ENCODE data around the gene CTF1. TPM values are rescaled to one million over a fixed set of nuclear protein-coding genes. Genes with fewer than 3 reads are reported as not detected.
A peak's percentile ranks its signal among the peaks of the same experiment; 100 is the strongest.
"Not testable (repeated sequence)": the region's sequence is repeated elsewhere in the genome, so short reads cannot be mapped to it uniquely, and the experiment has no call there.

The CTF1 gene
- total RNA-seq, 1 donor from 2014 or later = 4.2 TPM

GRCh38 chr16:30858829-30859423 lies 37.5 kb upstream of the CTF1 start:
- Mint-ChIP-seq H3K27ac (ENCODE audit: unreplicated experiment) (no peak overlapping the region), H3K9me3 (ENCODE audit: low read depth) (no peaks in the 10 kb centered on the region), H3K4me3 (ENCODE audit: unreplicated experiment) (no peak overlapping the region), H3K4me1 (ENCODE audit: low read depth) (peaks cover 7% of the 10 kb centered on the region), H3K36me3 (ENCODE audit: low read depth) (no peaks in the 10 kb centered on the region), H3K27me3 (ENCODE audit: low read depth) (no peaks in the 10 kb centered on the region)
- DNase-seq (ENCODE audit: low spot score) = no peak
- TF ChIP-seq CTCF (IDR thresholded peaks at IDR 0.05) = no peak

GRCh38 chr16:30860729-30861128 lies 35.7 kb upstream of the CTF1 start:
- not testable (repeated sequence) for H3K4me1 Mint-ChIP-seq (ENCODE audit: low read depth); H3K27me3 Mint-ChIP-seq (ENCODE audit: low read depth); H3K27ac Mint-ChIP-seq (ENCODE audit: unreplicated experiment); H3K4me3 Mint-ChIP-seq (ENCODE audit: unreplicated experiment); DNase-seq (ENCODE audit: low spot score); H3K36me3 Mint-ChIP-seq (ENCODE audit: low read depth); H3K9me3 Mint-ChIP-seq (ENCODE audit: low read depth)

GRCh38 chr16:30863178-30863577 lies 33.2 kb upstream of the CTF1 start:
- H3K27me3 Mint-ChIP-seq (ENCODE audit: low read depth); H3K9me3 Mint-ChIP-seq (ENCODE audit: low read depth); H3K4me1 Mint-ChIP-seq (ENCODE audit: low read depth); H3K36me3 Mint-ChIP-seq (ENCODE audit: low read depth); H3K27ac Mint-ChIP-seq (ENCODE audit: unreplicated experiment); DNase-seq (ENCODE audit: low spot score); H3K4me3 Mint-ChIP-seq (ENCODE audit: unreplicated experiment): not testable (repeated sequence)

GRCh38 chr16:30866031-30866430 lies 30.4 kb upstream of the CTF1 start:
- Mint-ChIP-seq H3K27me3 (ENCODE audit: low read depth) (no peaks in the 10 kb centered on the region), H3K9me3 (ENCODE audit: low read depth) (no peaks in the 10 kb centered on the region), H3K4me3 (ENCODE audit: unreplicated experiment) (no peak overlapping the region), H3K36me3 (ENCODE audit: low read depth) (no peaks in the 10 kb centered on the region), H3K27ac (ENCODE audit: unreplicated experiment) (no peak overlapping the region), H3K4me1 (ENCODE audit: low read depth) (no peaks in the 10 kb centered on the region)
- no peak for TF ChIP-seq CTCF (IDR thresholded peaks at IDR 0.05)
- DNase-seq (ENCODE audit: low spot score) = no peak

- DNase-seq (ENCODE audit: low spot score) = no peak
- no peak overlapping the region for H3K4me3 Mint-ChIP-seq (ENCODE audit: unreplicated experiment)
- H3K27me3 Mint-ChIP-seq (ENCODE audit: low read depth) = no peaks in the 10 kb centered on the region
- peak; percentile 52 for TF ChIP-seq CTCF (IDR thresholded peaks at IDR 0.05)
- no peaks in the 10 kb centered on the region for H3K9me3 Mint-ChIP-seq (ENCODE audit: low read depth)
- H3K27ac Mint-ChIP-seq (ENCODE audit: unreplicated experiment) = no peak overlapping the region
- peaks cover 4% of the 10 kb centered on the region for H3K36me3 Mint-ChIP-seq (ENCODE audit: low read depth)
- H3K4me1 Mint-ChIP-seq (ENCODE audit: low read depth) = no peaks in the 10 kb centered on the region
Measured at GRCh38 chr16:30867747-30868146, 28.7 kb upstream of the CTF1 start.

- no peaks in the 10 kb centered on the region for H3K9me3 Mint-ChIP-seq (ENCODE audit: low read depth)
- peaks cover 4% of the 10 kb centered on the region for H3K36me3 Mint-ChIP-seq (ENCODE audit: low read depth)
- no peak overlapping the region for H3K4me3 Mint-ChIP-seq (ENCODE audit: unreplicated experiment)
- no peaks in the 10 kb centered on the region for H3K27me3 Mint-ChIP-seq (ENCODE audit: low read depth)
- H3K27ac Mint-ChIP-seq (ENCODE audit: unreplicated experiment) = no peak overlapping the region
- TF ChIP-seq CTCF (IDR thresholded peaks at IDR 0.05) = no peak
- no peak for DNase-seq (ENCODE audit: low spot score)
- peaks cover 14% of the 10 kb centered on the region for H3K4me1 Mint-ChIP-seq (ENCODE audit: low read depth)
Measured at GRCh38 chr16:30870904-30871303, 25.5 kb upstream of the CTF1 start.

All from chondrocyte (in vitro differentiated cells).